ENCODE data around the gene LLGL2.

LLGL2 gene

GRCh38 chr17:75584849-75585175 is 59.3 kb downstream of the LLGL2 start:
- H3K27me3 ChIP-seq (ENCODE audit: insufficient read depth, low read depth, severe bottlenecking): no peaks in the 10 kb centered on the region
- no peak overlapping the region for H3K4me3 ChIP-seq (ENCODE audit: low read depth, low read length)
- H3K9me3 ChIP-seq (ENCODE audit: severe bottlenecking): peaks cover 14% of the 10 kb centered on the region
- H3K27ac ChIP-seq: no peak overlapping the region; the same call in 1 of the 2 replicates
- DNase-seq: no peak
- no peaks in the 10 kb centered on the region for H3K36me3 ChIP-seq
- no peak for TF ChIP-seq CTCF (IDR thresholded peaks at IDR 0.05; ENCODE audit: low read depth, low read length)

GRCh38 chr17:75587675-75588595 is 62.4 kb downstream of the LLGL2 start, which contains the start of gene MYO15B:
Gene MYO15B (plus strand): TSS chr17:75587800. CDS start chr17:75588058, 258 bp downstream.
- Histone ChIP-seq H3K27me3 (ENCODE audit: insufficient read depth, low read depth, severe bottlenecking) (no peaks in the 10 kb centered on the region), H3K27ac (peak within 1 kb of the TSS; percentile 59), H3K4me3 (ENCODE audit: low read depth, low read length) (no peak within 1 kb of the TSS), H3K36me3 (no peaks in the 10 kb centered on the region), H3K9me3 (ENCODE audit: severe bottlenecking) (no peaks in the 10 kb centered on the region)
- DNase-seq: no peak
- TF ChIP-seq CTCF (IDR thresholded peaks at IDR 0.05; ENCODE audit: low read depth, low read length): no peak

- Histone ChIP-seq H3K27ac (peak overlapping the region; percentile 59), H3K4me3 (ENCODE audit: low read depth, low read length) (no peak overlapping the region), H3K9me3 (ENCODE audit: severe bottlenecking) (no peaks in the 10 kb centered on the region), H3K27me3 (ENCODE audit: insufficient read depth, low read depth, severe bottlenecking) (no peaks in the 10 kb centered on the region), H3K36me3 (no peaks in the 10 kb centered on the region)
- no peak for TF ChIP-seq CTCF (IDR thresholded peaks at IDR 0.05; ENCODE audit: low read depth, low read length)
- DNase-seq: no peak
These were observed 63.1 kb downstream of the LLGL2 start for GRCh38 chr17:75588596-75589011.

GRCh38 chr17:75589012-75589918 is 63.8 kb downstream of the LLGL2 start:
- Histone ChIP-seq H3K27me3 (ENCODE audit: insufficient read depth, low read depth, severe bottlenecking) (no peaks in the 10 kb centered on the region), H3K4me3 (ENCODE audit: low read depth, low read length) (peak overlapping the region; percentile 59), H3K27ac (peak overlapping the region; percentile 77), H3K36me3 (no peaks in the 10 kb centered on the region), H3K9me3 (ENCODE audit: severe bottlenecking) (no peaks in the 10 kb centered on the region)
- peak; percentile 98 for DNase-seq
- peak; percentile 70 for TF ChIP-seq CTCF (IDR thresholded peaks at IDR 0.05; ENCODE audit: low read depth, low read length)

GRCh38 chr17:75589919-75590303 is 64.4 kb downstream of the LLGL2 start:
- no peak for DNase-seq
- TF ChIP-seq CTCF (IDR thresholded peaks at IDR 0.05; ENCODE audit: low read depth, low read length): no peak
- H3K27me3 ChIP-seq (ENCODE audit: insufficient read depth, low read depth, severe bottlenecking): no peaks in the 10 kb centered on the region
- H3K4me3 ChIP-seq (ENCODE audit: low read depth, low read length): peak overlapping the region; percentile 59
- no peaks in the 10 kb centered on the region for H3K36me3 ChIP-seq
- peak overlapping the region; percentile 77 for H3K27ac ChIP-seq
- H3K9me3 ChIP-seq (ENCODE audit: severe bottlenecking): no peaks in the 10 kb centered on the region
